HG03175 (cell line): ENCODE measurements around the gene LCP2.

Experiments used
- ATAC-seq: cut with Tn5 transposase; IDR thresholded peaks from one replicate; pipeline ENCODE4 v1.9.1; 2021; ENCODE audit warnings: mild to moderate bottlenecking, moderate library complexity; ENCODE audit not compliant: unreplicated experiment

Gene LCP2

GRCh38 chr5:170296935-170297588 lies 515 bp downstream of the LCP2 start:
- peak; percentile 64 for ATAC-seq

DNA sequence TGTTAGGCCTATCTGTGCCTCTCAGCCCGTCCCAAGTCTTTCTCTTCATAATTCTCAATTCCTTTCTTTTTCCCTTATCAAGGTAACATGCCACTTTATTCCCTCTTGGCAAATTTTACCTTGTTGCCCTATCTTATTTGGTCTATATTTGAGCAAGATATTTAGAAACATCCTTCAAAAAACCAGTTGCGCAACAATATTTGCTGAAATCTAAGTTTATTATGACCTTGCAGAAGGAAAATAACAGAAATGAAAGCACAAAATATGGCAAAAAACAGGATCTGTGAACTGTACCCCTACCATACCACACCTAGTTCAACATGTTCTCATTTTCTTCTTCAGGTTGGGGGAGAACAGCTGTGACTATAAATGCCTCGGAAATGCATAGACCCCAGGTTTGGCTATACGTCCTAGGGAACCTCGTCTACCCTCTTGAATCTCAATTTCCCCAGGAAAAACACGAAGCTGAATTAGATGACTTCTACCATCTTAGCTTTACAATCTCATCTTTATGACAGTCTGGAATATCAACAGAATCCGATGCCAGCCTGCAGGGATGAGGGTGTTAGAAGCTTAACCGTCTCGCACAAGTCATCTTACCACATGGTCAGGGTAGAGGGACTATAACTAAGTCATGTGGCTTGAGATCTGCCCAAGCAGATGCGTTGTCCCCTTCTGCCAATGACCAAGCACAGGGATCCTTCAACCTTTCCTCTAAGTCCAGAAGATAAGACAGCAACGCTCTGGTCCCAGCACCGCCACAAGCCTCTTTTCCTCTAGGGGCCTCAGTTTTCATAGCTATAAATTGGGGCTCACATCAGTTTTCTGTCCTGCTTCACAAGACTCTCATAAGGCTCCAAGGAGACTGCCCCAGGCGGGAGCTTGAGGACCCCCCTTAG lies 1.3 kb downstream of the LCP2 start:
- ATAC-seq: no peak

GRCh38 chr5:170294556-170294955 lies 3.0 kb downstream of the LCP2 start:
- no peak for ATAC-seq

- ATAC-seq: no peak
Measured at GRCh38 chr5:170294057-170294456, 3.5 kb downstream of the LCP2 start.

DNA sequence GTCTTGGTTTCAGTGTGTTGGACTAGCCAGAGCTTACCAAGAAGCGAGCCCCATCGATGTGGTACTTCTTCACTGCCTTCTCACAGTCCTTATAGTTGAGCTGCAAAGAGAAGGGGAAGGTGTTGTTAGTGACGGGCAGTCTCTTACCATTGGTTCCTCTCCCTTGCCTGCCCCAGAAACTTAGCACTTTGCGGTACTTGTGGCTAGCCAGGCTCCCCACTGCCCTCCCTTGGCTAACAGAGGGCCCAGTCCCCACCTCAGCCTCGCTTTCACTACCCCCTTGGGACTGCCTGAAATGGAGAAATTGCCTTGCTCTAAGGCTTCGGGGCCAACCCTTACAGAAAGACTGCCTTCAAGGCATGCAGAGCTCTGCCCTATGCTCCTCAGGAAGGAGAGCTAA lies 4.3 kb downstream of the LCP2 start:
- peak; percentile 84 for ATAC-seq

DNA sequence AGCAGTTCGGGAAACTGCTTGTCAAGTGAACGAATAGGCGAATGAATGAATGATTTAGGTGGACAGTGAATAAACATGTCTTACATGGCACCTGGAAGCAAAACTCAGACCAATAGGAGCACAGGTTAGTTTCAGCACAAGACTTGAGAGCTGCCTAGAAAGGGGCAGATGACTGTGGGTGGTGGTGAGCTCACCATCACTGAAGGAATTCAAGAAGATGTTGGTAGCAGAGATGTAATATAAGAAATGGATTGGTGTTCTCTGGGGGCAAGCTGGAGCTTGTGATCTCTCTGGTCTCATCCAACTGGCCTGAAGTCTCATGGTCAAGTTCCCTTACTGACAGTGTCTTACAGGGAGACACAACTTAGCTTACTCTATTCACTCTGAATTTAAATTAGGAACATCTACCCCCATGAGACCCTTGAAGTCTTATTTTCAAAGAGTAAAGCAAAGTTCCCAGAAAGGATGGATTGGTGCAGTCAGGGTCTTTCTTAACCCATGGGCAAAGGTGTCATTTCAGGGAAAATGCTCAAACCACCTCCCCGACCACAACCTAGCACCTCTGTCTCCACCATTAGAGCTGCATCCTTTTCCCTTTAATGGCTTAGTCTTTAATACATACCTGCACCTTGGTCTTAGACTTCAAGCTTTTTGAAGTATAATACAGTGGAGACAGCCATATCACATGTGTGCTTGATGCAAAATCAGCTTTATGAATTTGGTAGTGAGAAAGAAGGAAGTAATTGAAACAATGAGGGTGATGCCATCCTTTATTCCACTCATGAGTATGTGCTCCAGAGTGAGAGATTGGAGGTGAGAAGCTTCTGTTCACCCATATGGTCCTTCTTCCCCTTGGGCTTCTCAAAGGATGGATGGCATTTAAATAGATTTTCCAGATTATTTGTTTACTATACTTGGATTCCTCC lies 5.1 kb downstream of the LCP2 start:
- ATAC-seq: no peak

GRCh38 chr5:170290498-170290897 lies 7.1 kb downstream of the LCP2 start:
- ATAC-seq: no peak

DNA sequence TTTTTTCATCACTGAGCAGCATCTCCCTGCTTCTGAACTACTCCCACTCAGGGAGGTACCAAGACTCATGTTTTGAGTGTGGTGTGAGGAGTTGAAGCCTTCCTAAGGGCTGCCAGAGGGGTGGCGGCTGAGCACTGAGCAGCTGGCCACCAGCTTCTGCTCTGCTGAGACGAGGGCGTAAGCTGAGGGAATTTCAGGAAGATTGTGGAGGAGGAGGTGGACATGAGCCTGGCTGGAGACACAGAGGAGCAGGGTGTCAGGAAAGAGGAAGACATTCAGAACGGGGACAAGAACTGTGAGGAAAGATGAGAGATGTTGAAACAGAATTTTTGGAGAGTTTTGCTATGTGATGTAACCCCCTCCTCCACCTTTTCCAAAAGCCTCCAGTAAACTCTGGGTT lies 7.8 kb downstream of the LCP2 start:
- ATAC-seq: no peak

DNA sequence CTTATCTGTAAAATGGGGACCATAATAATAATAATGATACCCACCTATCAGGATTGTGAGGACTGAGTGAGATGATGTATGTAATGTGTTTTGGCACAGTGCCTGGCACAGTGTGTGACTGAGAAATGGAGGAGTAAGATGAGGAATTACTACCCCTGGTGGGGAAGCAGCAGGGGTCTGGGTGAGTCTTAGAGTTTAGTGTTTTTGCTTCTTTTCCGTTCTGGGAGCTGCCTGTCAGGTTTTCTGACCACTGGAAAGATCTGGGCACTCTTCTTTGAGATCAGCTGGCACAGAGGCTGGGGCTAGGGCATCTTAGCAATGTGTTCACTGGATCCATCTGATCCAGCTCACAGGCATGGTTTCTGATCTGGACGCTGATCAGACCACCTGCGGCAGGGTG lies 8.5 kb downstream of the LCP2 start:
- no peak for ATAC-seq

DNA sequence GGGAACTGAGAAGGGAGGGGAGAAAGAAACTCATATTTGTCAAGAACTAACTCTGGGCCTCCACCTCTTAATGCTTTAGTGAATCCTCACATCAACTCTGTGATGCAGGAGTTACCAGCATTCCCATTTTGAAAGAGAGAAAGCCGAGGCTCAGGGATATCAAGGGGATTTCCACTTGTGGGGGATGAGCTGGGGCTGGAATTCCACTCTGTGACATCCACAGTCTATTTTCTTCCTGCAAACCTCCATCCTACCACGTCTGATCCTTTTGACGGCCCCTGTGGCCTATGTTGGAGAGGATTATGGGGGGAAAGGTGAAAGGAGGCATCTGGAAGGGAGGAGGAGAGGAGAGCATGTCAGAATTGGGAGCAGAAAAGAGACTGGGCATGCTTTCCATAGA lies 9.0 kb downstream of the LCP2 start:
- ATAC-seq: no peak

DNA sequence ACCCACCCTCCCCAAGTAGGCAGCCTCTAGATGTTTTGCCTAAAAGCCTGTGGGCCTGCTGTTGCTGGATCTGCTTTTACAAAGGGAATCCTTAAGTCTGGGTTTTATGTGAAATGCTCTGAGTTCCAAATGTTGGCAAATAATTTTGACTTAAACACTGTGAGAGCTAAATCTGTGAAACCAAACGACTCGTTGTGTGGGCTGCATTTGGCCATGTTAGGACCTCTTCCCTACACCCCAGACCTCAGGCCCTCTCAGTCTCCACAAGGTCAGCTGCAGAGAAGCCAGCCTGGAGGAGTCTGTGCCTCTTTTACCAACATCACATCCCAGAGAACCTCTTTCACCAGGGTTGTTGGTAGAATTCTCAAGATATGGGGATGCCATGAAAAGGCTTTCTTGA lies 9.4 kb downstream of the LCP2 start:
- ATAC-seq: no peak

DNA sequence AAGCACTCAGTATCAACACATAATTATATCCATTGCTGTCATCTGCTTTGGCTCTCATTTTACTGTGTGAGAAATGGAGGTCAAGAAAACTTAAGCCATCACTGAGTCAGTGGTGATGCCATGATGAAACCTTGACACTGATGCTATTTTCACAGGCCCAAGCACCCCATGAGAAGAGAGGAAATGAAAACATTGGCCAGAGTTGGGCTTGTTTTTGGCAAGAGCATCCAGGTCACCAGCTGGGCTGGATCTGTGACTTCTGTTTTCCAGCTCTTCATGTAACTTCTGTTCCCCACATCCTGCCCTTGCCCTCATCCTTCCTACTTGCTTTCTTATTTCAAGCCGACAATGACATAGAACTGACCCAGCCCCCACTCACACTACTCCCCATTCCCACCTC lies 10.0 kb downstream of the LCP2 start:
- no peak for ATAC-seq

DNA sequence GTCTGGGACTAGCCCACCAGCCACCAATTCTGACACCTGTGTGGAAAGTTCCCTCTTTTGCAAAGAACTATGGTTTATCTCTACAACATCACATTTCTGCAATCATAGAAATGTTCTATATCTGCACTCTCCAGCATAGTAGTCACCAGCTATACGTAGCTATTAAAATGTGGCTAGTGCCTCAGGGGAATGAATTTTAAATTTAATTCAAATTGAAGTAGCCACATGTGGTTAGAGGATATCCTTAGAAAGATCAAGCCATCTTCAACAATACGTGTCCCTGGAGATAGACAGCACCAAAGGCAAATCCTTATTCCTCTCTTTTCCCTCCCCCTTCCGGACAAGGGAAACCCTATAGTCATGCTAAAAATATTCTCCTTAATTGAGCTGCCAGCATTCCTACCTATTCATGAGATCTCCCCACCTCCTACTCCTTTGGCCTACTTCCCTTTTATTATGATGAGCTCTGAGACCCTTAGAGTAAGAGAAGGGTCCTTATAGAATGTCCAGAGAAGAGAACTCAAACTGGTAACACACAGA lies 11.1 kb downstream of the LCP2 start:
- no peak for ATAC-seq

DNA sequence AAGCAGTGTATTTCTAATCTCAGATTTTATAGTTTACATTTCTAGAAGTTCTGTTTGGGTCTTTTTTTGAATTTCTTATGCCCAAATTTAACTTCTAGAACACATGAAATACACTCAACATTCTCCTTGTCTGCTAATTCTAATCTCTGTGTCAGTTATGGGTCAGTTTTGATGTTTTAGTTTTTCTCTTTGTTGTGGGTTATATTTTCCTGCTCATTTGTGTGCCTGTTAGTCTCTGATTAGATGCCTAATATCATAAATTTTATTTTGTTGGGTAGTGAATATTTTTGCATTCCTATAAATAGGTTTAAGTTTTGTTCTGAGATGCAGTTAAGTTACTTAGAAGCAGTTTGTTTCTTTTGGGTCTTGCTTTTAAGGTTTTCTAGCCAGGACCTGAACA lies 12.4 kb downstream of the LCP2 start:
- ATAC-seq: no peak

DNA sequence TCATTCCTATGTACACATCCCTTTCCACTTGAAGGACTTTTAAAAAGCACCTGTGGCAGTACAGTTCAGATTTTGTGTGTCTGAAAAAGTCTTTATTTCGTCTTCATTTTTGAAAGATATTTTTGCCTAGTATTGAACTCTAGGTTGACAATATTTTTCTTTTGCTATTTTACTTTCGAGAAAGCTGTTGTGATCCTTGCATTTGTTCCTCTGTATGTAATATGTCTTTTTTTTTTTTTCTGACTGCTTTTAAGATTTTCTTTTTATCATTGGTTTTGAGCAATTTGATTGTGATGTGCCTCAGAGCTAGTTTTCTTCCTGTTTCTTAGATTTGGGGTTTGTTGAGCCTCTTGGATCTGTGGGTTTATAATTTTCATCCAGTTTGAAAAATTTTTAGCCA lies 13.3 kb downstream of the LCP2 start:
- ATAC-seq: no peak

GRCh38 chr5:170283296-170283695 lies 14.3 kb downstream of the LCP2 start:
- no peak for ATAC-seq

GRCh38 chr5:170280011-170280493 lies 17.5 kb downstream of the LCP2 start:
- ATAC-seq: no peak

- ATAC-seq: no peak
Measured at GRCh38 chr5:170279459-170279817, 18.1 kb downstream of the LCP2 start.

DNA sequence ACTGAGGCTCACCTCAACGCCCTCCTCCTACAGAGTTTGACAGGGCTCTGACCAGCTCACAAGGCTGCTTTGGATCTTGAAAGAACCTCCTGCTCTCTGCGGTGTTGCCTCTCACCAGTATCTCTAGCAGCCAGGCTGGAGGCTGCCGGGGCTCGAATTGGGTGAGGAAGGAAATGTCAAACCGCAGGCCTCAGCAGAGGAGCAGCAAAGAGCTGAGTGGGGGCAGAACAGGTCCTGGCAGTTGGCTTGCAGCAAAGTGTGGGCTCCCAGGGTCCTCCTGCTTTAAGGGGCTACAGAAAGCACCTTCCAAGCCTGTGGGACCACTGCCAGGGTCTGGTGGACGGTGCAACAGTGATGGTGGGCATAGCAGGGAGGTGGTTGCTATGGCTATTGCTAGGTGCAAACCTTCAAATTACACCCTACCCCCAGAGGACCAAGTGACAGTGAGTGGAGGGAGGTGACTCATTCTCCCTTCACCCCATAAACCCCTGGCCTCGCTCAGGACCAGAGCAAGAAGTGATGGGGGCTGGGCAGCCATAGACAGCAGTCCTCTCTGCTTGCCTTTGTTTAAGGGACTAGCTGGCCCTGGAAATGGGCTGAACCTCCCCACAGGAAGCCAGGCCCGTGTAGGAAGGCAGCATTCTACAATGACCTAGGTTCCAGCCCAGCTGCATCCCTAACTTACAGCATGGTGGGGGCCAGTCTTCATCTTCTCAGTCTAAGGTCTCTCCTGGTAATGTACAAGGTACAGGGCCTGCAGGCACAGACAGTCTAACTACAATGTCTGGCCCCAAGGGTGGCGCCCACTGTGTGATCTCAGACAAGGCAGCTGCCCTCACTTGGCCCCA lies 18.7 kb downstream of the LCP2 start:
- peak; percentile 85 for ATAC-seq

GRCh38 chr5:170277867-170278281 lies 19.7 kb downstream of the LCP2 start:
- no peak for ATAC-seq
